Glutamatergic neuron (in vitro differentiated cells): Measurements from ENCODE around the gene CCDC92. TPM values are rescaled to one million over a fixed set of nuclear protein-coding genes. Genes with fewer than 3 reads are reported as not detected.

Experiments used
- DNase-seq: peaks from one replicate; pipeline ENCODE4 v3.0.0; 2022
- H3K27ac Mint-ChIP-seq: one replicate; pipeline ENCODE4 v1.8.0; 2020; ENCODE audit warnings: mild to moderate bottlenecking, mixed read lengths, inconsistent platforms; ENCODE audit not compliant: unreplicated experiment
- H3K27me3 Mint-ChIP-seq: one replicate; pipeline ENCODE4 v1.8.0; 2020; ENCODE audit warnings: mild to moderate bottlenecking, moderate library complexity, mixed read lengths, inconsistent platforms; ENCODE audit not compliant: unreplicated experiment
- H3K36me3 Mint-ChIP-seq: one replicate; pipeline ENCODE4 v1.8.0; 2020; ENCODE audit warnings: mild to moderate bottlenecking, mixed read lengths, inconsistent platforms; ENCODE audit not compliant: unreplicated experiment
- H3K4me1 Mint-ChIP-seq: one replicate; pipeline ENCODE4 v1.8.0; 2020; ENCODE audit warnings: mild to moderate bottlenecking, low read depth, mixed read lengths, inconsistent platforms; ENCODE audit not compliant: unreplicated experiment
- H3K4me3 Mint-ChIP-seq: one replicate; pipeline ENCODE4 v1.8.0; 2020; ENCODE audit warnings: mild to moderate bottlenecking, mixed read lengths, inconsistent platforms; ENCODE audit not compliant: unreplicated experiment
- H3K9me3 Mint-ChIP-seq: one replicate; pipeline ENCODE4 v1.8.0; 2020; ENCODE audit warnings: mild to moderate bottlenecking, moderate library complexity, mixed read lengths, inconsistent platforms; ENCODE audit not compliant: unreplicated experiment
- total RNA-seq: library from RNA; stranded (reverse); fragmentation: NEBNext Ultra II Directional; extraction: Animal tissue kit (Norgen Biotek cat#: 25700); gene quantifications from one replicate; pipeline ENCODE4 v1.2.1, GENCODE V29; 2021; ENCODE audit not compliant: unreplicated experiment
- TF ChIP-seq, protein P1 (sequence below): fragments of 200-600 bp; sonication (generic); IDR thresholded peaks from one replicate; pipeline ENCODE4 v1.5.0; 2021; ENCODE audit not compliant: partially characterized antibody, unreplicated experiment

Gene CCDC92
- total RNA-seq, 1 donor from 2014 or later = 96.2 TPM

DNA sequence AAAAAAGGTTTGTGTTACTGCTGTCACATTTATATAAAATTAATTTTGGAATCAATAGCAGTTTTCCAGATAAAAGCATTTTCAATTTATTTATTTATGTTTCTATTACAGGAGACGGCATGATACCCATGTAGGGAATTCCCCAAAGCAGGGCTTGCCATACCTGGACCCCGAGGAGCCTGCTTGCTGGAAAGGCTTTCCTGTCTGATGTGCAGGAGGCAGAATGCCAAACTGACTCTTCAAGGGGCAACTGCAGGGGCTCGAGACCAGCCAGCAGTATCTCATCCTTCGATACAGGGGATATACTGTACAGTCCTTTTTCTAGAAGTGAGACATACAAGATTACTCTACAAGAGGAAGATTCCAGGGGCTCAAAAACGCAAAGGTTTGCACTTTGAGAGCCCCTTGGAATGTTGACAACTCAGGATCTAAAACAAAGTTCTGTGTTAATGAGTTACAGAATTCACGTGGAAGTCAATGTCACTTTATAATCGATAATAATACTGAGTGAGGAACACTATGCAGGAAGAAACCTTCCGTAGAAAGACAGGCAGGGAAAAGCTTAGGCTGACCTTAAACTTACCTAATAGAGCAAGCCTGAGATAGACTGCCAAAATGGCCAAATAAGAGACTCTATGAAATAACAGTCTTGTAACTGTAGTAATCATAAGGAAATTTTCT, 38.9 kb upstream of the CCDC92 start:
- TF ChIP-seq, protein P1, sequence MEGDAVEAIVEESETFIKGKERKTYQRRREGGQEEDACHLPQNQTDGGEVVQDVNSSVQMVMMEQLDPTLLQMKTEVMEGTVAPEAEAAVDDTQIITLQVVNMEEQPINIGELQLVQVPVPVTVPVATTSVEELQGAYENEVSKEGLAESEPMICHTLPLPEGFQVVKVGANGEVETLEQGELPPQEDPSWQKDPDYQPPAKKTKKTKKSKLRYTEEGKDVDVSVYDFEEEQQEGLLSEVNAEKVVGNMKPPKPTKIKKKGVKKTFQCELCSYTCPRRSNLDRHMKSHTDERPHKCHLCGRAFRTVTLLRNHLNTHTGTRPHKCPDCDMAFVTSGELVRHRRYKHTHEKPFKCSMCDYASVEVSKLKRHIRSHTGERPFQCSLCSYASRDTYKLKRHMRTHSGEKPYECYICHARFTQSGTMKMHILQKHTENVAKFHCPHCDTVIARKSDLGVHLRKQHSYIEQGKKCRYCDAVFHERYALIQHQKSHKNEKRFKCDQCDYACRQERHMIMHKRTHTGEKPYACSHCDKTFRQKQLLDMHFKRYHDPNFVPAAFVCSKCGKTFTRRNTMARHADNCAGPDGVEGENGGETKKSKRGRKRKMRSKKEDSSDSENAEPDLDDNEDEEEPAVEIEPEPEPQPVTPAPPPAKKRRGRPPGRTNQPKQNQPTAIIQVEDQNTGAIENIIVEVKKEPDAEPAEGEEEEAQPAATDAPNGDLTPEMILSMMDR = no peak
- H3K9me3 Mint-ChIP-seq = peaks cover under 1% of the 10 kb centered on the region
- H3K4me3 Mint-ChIP-seq = no peak overlapping the region
- H3K27ac Mint-ChIP-seq = no peak overlapping the region
- DNase-seq = no peak
- H3K36me3 Mint-ChIP-seq = peaks cover 6% of the 10 kb centered on the region
- H3K27me3 Mint-ChIP-seq = no peaks in the 10 kb centered on the region
- H3K4me1 Mint-ChIP-seq = peaks cover 16% of the 10 kb centered on the region

DNA sequence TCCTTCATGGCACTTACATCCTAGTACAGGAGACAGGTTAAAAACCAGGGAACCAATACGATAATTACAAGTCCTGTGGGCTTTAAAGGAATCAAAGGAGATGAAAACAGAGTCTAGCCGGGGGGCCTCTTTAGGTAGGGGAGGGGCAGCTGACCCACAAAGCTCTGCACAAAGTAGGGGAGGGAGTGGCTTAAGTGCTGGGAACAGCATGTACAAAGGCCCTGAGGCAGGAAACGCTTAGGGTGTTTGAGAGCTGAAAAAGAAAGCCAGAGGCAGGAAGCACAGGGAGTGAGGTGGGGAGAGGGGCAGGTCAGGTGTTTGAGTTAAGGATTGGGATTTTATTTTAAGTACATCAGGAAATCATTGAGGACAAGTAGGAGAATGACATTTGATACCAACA, 38.1 kb upstream of the CCDC92 start:
- Mint-ChIP-seq H3K36me3 (peaks cover 6% of the 10 kb centered on the region), H3K9me3 (peaks cover 3% of the 10 kb centered on the region), H3K27ac (no peak overlapping the region), H3K4me3 (no peak overlapping the region), H3K27me3 (no peaks in the 10 kb centered on the region), H3K4me1 (peaks cover 25% of the 10 kb centered on the region)
- DNase-seq = no peak
- TF ChIP-seq, protein P1 = no peak

DNA sequence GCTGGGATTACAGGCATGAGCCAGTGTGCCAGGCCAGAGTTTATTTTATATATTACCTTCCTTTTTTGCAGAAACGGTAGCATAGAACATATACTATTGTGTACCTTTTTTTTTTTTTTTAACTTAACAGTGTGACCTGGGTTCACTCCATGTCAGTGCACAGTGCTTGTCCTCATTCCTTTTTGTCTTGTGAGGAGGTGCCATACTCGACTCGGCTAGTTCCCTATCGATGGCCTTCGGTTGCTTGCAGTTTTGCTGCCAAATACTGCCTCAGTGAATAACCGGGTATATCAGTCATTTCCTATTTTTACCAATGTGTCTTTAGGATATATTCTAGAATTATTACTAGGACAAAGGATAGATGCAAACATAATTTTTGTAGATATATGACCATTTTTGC, 37.1 kb upstream of the CCDC92 start:
- H3K27ac Mint-ChIP-seq = no peak overlapping the region
- TF ChIP-seq, protein P1 = no peak
- H3K4me3 Mint-ChIP-seq = no peak overlapping the region
- peaks cover 5% of the 10 kb centered on the region for H3K9me3 Mint-ChIP-seq
- H3K4me1 Mint-ChIP-seq = peaks cover 28% of the 10 kb centered on the region
- no peak for DNase-seq
- peaks cover 6% of the 10 kb centered on the region for H3K36me3 Mint-ChIP-seq
- H3K27me3 Mint-ChIP-seq = no peaks in the 10 kb centered on the region

DNA sequence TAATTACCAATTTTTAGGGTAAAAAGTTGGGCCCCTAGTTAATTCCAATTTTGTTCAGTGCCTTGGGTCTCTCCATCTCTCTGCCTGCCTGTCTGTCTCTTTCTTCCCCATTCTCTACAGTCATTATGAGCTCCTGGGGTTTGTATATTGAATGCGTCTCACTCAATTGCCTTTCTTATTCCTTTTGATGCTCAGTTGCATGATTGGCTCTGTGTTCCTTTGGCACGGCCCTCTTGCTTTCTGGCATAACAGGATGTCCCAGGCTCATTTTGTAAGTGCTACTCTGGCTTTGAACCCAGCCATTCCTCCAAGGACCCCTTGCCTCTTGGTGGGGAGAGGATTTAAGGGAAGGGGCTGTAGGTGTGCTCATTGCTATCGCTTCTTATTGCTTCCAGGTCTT, 36.0 kb upstream of the CCDC92 start:
- Mint-ChIP-seq H3K4me3 (peak overlapping the region; percentile 44), H3K9me3 (peaks cover 5% of the 10 kb centered on the region), H3K27ac (no peak overlapping the region), H3K4me1 (peaks cover 28% of the 10 kb centered on the region), H3K36me3 (peaks cover 6% of the 10 kb centered on the region), H3K27me3 (no peaks in the 10 kb centered on the region)
- DNase-seq = no peak
- TF ChIP-seq, protein P1 = no peak

DNA sequence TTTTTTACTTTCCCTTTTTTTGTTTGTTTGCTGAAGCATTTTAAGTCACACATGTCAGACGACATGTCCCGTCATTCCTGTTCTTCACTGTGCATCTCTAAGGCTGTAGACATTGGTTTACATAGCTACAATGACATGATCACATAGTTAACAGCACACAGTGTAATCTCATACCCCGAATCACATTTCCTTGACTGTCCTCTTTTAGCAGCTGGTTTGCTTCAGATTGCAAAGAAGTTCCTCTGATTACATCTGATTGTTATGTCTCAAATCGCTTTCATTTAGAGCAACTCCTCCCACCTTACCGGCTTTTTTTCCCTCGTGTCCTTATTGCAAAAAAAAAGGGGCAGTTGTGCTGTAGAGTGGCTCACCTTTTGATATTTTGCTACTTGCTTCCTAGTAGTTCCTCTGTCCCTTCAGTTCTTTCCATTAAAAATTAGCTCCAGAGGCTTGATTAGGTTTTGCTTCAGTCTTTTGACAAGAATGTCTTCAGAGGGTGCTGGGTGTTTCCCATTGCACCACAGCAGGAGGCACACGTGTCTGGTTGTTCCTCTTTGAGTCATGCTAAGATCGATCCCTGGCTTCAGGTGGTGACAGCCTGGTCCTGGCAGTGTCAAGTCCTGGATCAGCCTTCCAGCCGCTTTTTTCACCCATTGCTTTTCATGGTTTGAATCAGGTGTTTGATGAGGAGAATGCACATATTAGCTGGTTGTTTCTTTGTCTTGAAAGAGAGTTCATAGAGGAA, 35.4 kb upstream of the CCDC92 start:
- Mint-ChIP-seq H3K36me3 (peaks cover 6% of the 10 kb centered on the region), H3K27me3 (no peaks in the 10 kb centered on the region), H3K27ac (peak overlapping the region; percentile 41), H3K4me1 (peaks cover 28% of the 10 kb centered on the region), H3K9me3 (peaks cover 5% of the 10 kb centered on the region), H3K4me3 (no peak overlapping the region)
- no peak for DNase-seq
- TF ChIP-seq, protein P1 = no peak
